HG03025 (cell line): ENCODE results near the gene PIGT.
"Not testable (repeated sequence)": the region's sequence is repeated elsewhere in the genome, so short reads cannot be mapped to it uniquely, and the experiment has no call there.

Source experiments
- ATAC-seq: cut with Tn5 transposase; IDR thresholded peaks from one replicate; pipeline ENCODE4 v1.9.1; 2021; ENCODE audit warnings: mild to moderate bottlenecking, moderate library complexity; ENCODE audit not compliant: unreplicated experiment, low FRiP score

The PIGT gene

GRCh38 chr20:45459606-45460005 lies 43.7 kb downstream of the PIGT start:
- ATAC-seq = no peak

DNA sequence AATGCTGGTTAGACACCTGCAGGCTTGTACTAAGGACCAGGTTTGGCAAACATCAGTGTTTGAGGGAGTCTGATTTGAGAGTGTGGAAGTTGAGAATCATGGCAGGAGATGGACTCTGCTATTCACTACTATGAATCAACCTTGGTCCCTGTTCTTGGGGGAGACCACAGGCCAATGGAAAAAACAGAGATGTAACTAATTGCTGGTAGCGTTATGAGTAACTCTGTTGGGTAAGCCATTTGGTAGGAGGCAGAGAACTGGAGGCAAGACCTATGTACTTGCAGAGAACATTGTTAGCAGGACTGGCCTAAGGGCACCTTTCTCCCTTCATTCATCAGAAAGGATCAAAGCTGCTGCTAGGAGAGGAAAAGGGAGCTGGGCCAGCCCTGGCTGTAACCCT lies 45.3 kb downstream of the PIGT start:
- no peak for ATAC-seq

DNA sequence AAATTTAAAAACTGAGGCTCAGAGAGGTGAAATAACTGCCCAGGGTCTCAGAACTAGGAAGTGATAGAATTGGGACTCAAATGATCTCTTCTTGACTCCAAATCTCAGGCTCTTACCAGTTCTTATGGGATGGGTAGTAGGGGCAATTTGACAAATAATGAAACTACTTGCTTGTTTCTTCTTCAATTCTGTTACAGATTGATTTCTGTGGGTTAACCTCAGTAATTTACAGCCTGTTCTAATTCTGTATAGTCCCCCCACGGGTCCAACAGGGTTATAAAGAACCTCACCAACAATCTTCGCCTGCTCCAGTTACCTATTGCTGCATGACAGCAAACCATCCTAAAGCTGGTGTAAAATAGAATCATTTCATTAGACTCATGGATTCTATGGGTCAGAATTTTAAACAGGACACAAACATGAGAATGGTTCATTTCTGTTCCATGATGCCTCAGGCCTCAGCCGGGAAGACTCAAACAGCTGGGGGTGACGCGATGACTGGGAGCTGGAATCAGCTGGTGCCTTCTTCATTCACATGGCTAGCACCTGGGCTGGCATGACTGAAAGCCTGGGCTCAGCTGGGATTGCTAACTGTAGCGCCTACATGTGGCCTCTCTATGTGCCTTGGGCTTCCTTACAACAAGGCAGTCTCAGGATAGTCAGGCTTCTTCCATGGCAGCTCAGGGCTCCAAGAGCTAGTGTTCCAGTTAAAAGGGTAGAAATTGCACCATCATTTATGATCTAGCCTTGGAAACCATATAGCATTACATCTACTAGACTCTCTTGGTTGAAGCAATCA lies 47.0 kb downstream of the PIGT start:
- ATAC-seq = no peak

- ATAC-seq = no peak
Observed at GRCh38 chr20:45463709-45464108, 47.8 kb downstream of the PIGT start.

DNA sequence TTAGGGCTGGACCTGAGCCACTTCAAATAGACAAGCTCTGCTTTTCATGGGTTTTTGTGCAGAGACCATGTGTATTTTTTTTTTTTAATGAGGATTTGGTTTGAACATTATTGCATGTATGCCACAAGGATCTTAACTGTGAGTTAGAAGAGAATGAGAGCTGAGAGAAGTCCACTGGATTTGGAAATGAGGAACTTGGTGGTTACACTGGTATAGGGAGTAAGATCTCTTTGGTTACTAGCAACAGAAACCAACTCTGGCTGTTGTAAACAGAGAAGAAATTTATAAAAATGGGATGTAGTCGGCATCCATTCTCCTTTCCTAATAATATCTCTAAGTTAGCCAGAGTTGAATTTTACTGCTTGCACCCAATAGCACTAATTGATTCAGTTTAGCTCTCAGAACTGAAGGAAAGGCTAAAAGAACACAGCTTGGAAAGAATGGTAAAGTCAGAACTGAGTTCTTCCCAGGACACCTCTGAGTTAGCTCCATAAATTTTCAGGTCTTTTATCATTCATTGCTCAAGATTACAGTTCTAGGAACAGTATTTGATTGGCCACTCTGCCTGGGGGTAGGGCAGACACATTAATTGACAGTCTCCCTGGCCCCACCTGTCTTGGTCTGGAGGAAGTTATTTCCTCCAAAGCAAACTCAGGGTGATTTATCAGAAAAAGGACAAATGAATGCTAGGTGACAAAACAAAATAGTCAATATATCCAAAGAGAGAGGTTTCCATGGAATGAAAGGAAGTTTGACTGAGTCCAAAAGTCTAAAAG lies 49.7 kb downstream of the PIGT start:
- ATAC-seq = no peak

- ATAC-seq = no peak
Observed at GRCh38 chr20:45467172-45467571, 51.2 kb downstream of the PIGT start.

DNA sequence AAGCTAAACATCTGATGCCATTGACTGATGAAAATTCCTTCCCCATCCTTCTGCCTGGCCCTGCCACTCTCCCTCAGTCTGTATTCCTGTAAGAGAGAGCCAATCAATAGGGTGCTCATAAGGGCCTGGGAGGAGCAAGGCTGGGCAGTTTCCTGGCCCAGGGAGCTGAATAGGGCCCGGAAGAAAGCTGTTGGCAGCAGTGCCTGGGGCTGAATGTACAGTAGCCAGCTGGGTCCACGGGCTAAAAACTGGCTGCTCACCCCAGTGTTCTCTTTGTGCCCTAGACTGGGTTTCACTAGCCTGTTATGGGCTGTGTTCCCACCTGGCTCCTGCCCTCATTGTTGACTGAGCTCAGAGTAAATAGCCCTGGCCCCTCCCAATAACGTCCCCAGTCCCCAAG lies 51.9 kb downstream of the PIGT start:
- ATAC-seq = no peak

GRCh38 chr20:45469336-45470261 lies 53.7 kb downstream of the PIGT start, which contains the start of gene WFDC2:
Gene WFDC2 (plus strand): TSS chr20:45469753. CDS start chr20:45469782, 29 bp downstream.
- no peak for ATAC-seq

DNA sequence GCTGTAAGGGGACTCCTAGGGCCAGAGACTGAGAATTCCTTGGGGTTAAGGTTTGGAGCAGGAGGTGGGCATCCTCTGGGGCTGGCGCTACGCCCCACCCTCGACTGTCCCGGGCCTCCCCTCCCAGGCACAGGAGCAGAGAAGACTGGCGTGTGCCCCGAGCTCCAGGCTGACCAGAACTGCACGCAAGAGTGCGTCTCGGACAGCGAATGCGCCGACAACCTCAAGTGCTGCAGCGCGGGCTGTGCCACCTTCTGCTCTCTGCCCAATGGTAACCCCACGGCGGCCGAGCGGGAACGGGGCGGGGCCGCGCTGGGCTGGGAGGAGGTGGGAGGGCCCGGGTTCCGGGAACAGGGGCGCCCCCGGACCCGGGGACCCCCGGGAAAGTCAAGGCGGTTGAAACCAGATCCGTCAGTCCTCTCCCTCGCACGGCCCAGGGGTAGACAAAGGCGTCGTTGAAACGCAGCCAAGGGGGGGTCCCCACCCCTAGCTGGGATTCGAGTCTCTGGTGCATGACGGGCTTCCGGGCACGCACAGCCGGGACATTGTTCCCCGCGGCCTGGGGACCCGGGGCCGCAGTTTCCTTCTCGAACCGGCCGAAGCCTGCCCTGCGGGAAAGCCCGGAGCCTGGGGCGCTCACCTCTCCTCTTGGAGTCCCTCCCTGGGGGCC lies 54.5 kb downstream of the PIGT start:
- no peak for ATAC-seq

DNA sequence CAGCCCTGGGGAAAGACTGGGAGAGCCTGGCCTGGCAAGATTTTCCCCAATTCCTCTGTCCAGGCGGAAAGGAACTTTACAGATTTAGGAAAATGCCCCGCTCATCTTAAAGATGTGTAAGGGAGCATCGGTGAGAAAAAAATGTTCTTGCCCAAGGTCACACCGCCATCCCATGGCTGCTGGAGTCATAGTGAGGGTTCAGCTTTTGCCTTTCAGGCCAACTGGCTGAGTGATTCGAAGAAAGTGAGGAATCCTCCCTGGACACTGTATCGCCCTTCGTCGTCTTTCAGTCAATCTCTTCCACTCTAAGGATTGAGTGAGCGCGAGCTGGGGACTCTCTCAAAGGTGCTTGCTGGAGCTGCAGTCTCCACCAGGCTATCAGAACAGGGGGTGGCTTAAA lies 55.0 kb downstream of the PIGT start:
- ATAC-seq = no peak

DNA sequence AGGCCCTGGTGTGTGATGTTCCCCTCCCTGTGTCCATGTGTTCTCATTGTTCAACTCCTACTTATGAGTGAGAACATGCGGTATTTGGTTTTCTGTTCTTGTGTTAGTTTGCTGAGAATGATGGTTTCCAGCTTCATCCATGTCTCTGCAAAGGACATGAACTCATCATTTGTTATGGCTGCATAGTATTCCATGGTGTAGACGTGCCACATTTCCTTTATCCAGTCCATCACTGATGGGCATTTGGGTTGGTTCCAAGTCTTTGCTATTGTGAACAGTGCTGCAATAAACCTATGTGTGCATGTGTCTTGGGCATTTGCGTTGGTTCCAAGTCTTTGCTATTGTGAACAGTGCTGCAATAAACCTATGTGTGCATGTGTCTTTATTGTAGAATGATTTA lies 56.3 kb downstream of the PIGT start:
- not testable (repeated sequence) for ATAC-seq
